Measurements from ENCODE around the gene DUSP8.

DUSP8 gene

DNA sequence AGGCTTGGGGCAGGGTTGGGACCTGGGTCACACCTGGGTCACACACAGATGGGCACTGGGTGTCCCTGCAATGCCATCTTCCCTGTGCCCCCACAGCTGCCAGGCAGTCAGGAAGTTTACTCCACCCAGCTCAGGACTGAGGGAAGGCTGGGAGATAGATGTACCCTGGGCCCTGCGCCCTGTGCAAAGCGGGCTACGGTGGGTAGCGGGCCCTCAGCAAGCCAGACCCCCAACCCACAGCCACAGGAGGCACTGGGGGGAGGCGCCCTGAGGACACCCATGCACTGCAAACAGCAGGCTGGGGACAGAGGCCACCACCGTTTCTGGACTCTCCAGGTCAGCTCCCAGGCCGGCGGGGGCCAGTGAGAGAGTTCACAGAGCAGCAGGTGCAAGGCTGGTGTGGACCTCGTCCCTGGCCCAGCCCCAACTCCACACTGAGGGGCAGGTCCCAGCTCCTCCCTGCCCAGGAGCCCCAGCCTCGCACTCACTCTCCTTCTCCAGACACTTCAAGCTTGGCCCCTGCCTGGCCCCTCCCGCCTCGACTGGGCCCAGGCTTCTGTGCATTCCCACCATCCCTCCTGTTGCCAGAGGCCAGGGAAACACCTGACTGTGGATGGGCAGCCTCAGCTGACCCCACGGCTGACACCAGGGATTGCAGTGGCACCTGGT is 4.9 kb downstream of the DUSP8 start:
- DNase-seq (ENCODE audit: extremely low read depth in 1 of 2, low read depth in 1 of 2) = no peak

GRCh38 chr11:1566381-1567051 is 5.6 kb downstream of the DUSP8 start:
- no peak for DNase-seq (ENCODE audit: extremely low read depth in 1 of 2, low read depth in 1 of 2)

GRCh38 chr11:1565904-1566247 is 6.2 kb downstream of the DUSP8 start:
- no peak for DNase-seq (ENCODE audit: extremely low read depth in 1 of 2, low read depth in 1 of 2)

GRCh38 chr11:1565173-1565903 is 6.7 kb downstream of the DUSP8 start:
- DNase-seq (ENCODE audit: extremely low read depth in 1 of 2, low read depth in 1 of 2) = no peak

GRCh38 chr11:1564535-1565172 is 7.4 kb downstream of the DUSP8 start:
- no peak for DNase-seq (ENCODE audit: extremely low read depth in 1 of 2, low read depth in 1 of 2)

GRCh38 chr11:1563697-1564534 is 8.2 kb downstream of the DUSP8 start:
- no peak for DNase-seq (ENCODE audit: extremely low read depth in 1 of 2, low read depth in 1 of 2)

DNA sequence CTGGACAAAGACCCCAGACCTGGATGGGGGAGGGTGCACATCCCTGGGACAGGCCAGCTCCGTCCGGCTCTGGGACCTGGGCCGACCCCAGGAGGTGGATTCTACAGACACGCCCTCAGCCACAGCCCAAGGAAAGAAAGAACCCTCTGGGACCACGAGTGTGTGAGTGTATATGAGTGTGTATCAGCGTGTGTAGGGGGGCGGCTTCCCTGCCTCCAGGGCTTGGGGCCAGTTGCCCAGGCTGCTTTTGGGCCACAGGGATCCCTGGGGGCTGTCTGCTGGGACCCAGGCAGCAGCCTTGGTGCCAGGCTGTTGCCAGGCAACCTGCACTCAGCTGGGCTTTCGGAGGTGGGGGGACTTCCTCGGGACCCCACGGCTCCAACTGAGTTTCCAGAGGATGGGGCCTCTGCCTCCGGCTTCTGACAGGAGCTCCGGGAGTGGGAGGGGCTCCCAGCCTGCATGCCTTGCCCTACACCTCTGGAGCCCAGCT is 8.9 kb downstream of the DUSP8 start:
- no peak for DNase-seq (ENCODE audit: extremely low read depth in 1 of 2, low read depth in 1 of 2)

DNA sequence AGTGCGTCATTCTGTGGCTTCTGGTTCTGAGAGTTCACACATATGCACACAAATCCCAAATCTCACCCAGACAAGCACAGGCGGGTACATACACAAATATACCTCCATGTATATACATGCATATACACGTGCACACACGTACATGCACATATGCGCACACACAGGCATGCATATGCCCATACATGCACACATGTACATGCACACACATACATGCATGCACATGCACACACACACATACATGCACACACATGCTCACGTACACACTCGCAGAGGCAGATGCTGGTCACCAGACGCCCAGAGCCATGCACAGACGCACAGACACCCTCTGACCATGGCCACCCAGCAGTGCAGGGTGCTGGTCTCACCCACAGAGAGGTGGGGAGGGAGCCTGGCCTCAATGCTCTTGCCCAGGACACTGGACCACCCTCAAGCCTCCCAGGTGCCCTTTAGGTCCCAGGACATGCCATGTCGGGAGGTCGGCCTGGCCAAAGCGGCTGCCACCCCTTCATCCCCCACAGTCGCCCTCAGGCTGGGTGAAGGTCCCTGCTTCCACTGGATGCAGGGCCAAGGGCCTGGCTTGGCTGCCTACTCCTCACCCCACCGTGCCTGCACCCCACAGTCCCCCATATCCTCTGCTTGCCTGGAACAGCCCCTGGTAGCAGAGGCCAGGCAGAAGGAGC is 9.5 kb downstream of the DUSP8 start:
- DNase-seq (ENCODE audit: extremely low read depth in 1 of 2, low read depth in 1 of 2) = no peak

DNA sequence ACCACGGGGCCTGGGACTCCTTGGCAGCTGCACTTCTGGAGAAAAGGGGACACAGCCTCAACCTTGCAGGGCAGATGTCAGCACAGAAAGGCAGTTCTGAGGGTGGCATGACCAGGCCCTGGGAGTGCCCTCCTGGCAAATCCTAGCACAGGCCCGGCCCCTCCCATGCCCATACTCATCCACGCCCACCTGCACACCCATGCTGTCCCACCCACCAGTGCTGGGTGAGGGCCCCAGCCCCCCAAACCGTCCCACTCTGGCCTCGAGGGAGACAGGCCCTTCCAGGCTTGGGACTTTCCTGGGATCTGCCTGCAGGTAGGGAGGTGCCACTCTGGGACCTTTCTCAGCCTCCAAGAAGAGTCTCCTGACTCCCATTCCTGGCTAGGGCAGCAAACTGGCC is 10.1 kb downstream of the DUSP8 start:
- DNase-seq (ENCODE audit: extremely low read depth in 1 of 2, low read depth in 1 of 2) = no peak

DNA sequence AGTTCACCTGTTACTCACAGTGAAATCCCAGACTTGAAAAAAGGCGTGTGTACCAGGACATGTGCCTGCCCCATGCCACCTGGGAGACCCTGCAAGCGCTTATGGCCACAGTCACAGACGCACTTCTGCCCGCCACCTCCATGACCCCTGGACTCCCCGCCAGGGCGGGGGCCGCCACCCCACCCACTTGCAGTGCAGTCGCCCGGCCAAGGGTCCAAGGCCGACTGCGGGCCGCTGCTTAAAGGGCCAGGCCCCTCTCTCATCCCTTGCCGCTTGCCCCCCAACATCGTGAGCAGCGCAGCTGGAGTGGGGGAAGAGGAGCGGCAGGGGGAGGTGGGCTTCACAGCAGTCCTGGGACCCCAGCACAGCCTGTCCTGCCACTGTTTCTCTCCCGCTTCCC is 10.8 kb downstream of the DUSP8 start:
- DNase-seq (ENCODE audit: extremely low read depth in 1 of 2, low read depth in 1 of 2) = no peak

GRCh38 chr11:1560649-1561251 is 11.3 kb downstream of the DUSP8 start:
- no peak for DNase-seq (ENCODE audit: extremely low read depth in 1 of 2, low read depth in 1 of 2)

DNA sequence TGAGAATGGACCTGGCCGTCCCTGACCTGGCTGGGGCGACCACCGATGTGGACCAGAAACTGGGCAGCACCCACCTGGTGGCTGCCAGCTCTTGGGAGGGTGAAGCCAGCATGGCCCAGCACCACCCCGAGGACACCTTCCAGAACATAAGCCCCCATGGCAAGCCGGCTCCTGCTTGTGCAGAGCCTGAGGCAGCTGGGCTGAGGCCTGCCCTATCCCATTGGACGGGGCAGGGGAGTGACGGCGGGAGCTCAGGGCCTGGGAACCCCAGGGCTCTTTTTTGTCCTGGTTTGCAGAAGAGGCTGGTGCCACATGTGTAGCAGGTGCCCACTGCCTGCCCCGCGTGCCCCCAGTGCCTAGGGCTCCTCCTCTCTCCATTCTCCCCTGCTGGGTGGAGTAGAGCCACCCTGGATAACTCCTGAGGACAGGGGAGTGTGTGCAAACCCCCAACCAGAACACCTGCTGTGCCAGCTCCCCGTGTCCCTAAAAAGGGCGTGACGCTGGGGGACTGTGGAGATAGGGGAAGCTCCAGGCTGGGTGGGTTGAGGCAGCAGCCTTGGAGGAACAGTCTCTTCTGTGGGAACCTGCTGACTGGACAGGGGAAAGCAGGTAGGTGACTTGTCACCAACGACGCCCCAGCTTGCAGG is 11.9 kb downstream of the DUSP8 start:
- DNase-seq (ENCODE audit: extremely low read depth in 1 of 2, low read depth in 1 of 2) = no peak

DNA sequence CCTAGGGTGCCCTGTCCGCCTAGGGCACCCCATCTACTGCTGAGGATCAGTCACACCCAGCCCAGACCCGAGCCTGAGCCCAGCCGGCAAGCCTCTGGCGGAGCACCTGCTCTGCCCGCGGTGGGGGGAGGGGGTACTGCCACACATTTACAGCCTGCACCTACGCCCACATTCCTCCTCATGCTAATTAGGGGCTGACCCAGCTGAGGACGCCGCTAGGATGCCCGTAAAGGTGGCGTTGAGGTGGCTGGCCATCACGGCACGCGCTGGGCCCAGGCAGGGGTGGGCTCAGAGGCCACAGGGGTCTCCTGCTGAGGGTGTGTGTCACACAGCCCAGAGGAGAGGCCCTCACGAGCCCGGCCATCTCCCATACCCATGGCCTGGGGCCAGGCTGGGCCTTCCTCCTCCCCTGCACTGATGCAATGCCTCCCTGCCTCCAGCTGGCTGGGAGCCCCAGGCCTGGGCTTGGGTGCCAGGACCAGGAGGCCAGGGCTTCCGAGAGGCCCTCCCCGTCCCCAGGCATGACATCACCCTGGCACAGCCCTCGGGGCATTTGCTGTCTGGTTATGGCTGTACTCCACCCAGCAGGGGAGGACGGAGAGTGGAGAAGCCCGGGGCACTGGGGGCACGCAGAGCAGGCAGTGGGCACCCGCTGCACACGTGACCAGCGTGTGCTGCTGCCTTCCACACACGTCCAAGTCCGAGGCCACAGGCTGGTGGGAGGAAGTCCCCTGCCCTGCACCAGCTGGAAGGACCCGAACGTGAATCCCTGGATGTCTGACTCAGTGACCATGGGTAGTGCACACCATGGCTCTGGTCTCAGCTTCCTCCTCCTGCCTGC is 12.7 kb downstream of the DUSP8 start:
- DNase-seq (ENCODE audit: extremely low read depth in 1 of 2, low read depth in 1 of 2) = no peak

GRCh38 chr11:1558775-1559110 is 13.3 kb downstream of the DUSP8 start:
- DNase-seq (ENCODE audit: extremely low read depth in 1 of 2, low read depth in 1 of 2) = no peak

DNA sequence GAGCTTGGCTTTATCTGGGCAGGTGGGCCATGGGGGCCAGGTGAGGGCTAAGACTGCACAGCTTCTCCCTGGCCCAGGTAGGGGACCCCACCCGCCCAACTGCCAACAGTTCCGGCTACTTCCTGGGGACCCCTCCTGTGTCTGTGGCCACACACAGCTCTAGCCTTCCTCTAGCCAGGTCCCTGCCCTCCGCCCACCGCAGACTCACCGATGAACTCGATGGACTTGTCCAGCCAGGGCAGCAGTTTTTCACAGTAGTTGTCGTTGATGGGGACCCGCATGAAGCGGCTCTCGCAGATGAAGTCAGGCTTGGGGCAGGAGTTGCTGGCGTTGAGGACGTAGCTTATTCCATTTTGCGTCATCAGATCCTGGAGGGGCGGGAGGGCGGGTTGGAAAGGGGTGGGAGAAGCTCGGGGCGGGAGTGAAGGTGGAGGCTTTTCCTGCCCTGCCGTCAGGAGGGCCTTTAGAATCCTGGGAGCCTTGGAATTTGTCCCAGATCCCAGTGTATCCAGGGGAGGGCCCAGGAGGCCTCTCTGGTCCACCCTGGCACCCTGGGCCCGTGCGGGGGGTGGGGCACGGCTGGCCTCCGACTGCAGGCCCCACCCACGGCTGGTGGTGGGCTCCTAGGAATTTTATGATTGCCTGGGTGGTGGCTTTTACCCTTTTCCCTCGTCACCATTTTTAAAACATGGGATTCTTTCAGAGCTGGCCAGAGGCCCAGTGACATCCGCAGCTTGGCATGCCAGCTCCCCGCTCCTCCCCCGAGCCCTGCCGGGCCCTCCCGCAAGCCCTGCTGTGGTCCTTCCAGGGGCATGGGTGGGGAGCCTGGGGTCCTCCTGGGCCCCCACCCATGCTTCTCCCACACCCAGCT is 13.9 kb downstream of the DUSP8 start:
- no peak for DNase-seq (ENCODE audit: extremely low read depth in 1 of 2, low read depth in 1 of 2)

- DNase-seq (ENCODE audit: extremely low read depth in 1 of 2, low read depth in 1 of 2) = no peak
Observed at GRCh38 chr11:1557051-1557884, 14.8 kb downstream of the DUSP8 start.

Measured in activated CD8-positive, alpha-beta memory T cell treated with anti-CD3 and anti-CD28 coated beads for 1 hour (primary cell).